Measurements from ENCODE around the gene DNHD1. TPM values are rescaled to one million over a fixed set of nuclear protein-coding genes. Genes with fewer than 3 reads are reported as not detected.

DNHD1 gene
- total RNA-seq, 4 donors from 2014 or later: 17.2 to 27.3 (median 21.0) TPM

- H3K9me3 ChIP-seq: no peaks in the 10 kb centered on the region
- WGBS, 2 donors: 49 to 61% methylated on average over 7 of the region's 7 CpGs
- H3K27ac ChIP-seq: peak overlapping the region; percentile 88 to 99 (median 96)
- H3K36me3 ChIP-seq: peaks cover 4 to 42% (median 10%) of the 10 kb centered on the region in 3 donors
- TF ChIP-seq POLR2A (IDR thresholded peaks at IDR 0.05) (no peak), EP300 (IDR thresholded peaks at IDR 0.05) (no peak), CTCF (IDR thresholded peaks at IDR 0.05) (no peak)
- H3K27me3 ChIP-seq: no peaks in the 10 kb centered on the region
- peak in 1 of 2 donors; percentile 3 for DNase-seq (ENCODE audit: low spot score in 2 of 2)
- peaks cover 0 to 69% (median 37%) of the 10 kb centered on the region in 4 donors for H3K4me1 ChIP-seq
- peak overlapping the region; percentile 71 to 92 (median 88) for H3K4me3 ChIP-seq
Measured at GRCh38 chr11:6602096-6602940, 105.2 kb downstream of the DNHD1 start.

GRCh38 chr11:6603287-6604080 is 106.4 kb downstream of the DNHD1 start, which contains the start of the genes ILK and RRP8:
Gene ILK, plus strand, starts transcription at chr11:6603774. Its CDS starts 498 bp downstream, at chr11:6604272.
Gene RRP8, minus strand, starts transcription at chr11:6603616. Its CDS starts 114 bp downstream, at chr11:6603502.
- peak; percentile 82 to 84 for DNase-seq (ENCODE audit: low spot score in 2 of 2)
- peak within 1 kb of the TSS; percentile 71 to 92 (median 88) for H3K4me3 ChIP-seq
- WGBS, 2 donors: 1% methylated on average over 33 to 55 of the region's 72 CpGs
- H3K9me3 ChIP-seq: no peaks in the 10 kb centered on the region
- peak within 1 kb of the TSS; percentile 88 to 99 (median 96) for H3K27ac ChIP-seq
- TF ChIP-seq POLR2A (IDR thresholded peaks at IDR 0.05) (peak; percentile 68 to 91), EP300 (IDR thresholded peaks at IDR 0.05) (peak in 1 of 2 donors; percentile 89), CTCF (IDR thresholded peaks at IDR 0.05) (peak in 4 of 5 experiments; percentile 16 to 67 (median 40))
- H3K4me1 ChIP-seq: peaks cover 0 to 74% (median 44%) of the 10 kb centered on the region in 4 donors
- H3K36me3 ChIP-seq: peaks cover 4 to 40% (median 14%) of the 10 kb centered on the region in 3 donors
- no peaks in the 10 kb centered on the region for H3K27me3 ChIP-seq

DNA sequence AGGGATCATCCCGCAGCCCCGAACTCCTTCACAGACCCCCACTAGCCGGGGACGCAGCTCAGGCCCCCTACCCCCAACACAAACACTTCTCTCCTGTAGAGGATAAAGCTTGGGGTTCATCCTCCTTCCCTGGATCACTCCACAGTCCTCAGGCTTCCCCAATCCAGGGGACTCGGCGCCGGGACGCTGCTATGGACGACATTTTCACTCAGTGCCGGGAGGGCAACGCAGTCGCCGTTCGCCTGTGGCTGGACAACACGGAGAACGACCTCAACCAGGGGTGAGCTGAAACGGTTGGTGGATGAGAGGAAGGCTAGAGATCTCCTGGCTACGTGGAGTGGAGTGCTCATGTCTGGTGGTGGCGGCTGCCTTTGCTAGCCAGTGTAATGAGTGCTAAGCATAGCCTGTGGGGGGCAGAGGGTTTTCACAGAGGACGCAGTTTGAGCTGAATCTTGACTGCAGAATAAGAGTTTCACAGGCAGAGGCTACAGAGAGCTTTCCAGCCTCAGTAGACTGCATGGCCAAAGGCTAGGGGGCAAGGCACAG is 107.1 kb downstream of the DNHD1 start:
- peak; percentile 38 to 54 for DNase-seq (ENCODE audit: low spot score in 2 of 2)
- 0% methylated on average over 20 of the region's 20 CpGs for WGBS, 2 donors

GRCh38 chr11:6604790-6605189 is 107.7 kb downstream of the DNHD1 start:
- TF ChIP-seq CTCF (IDR thresholded peaks at IDR 0.05) (no peak), EP300 (IDR thresholded peaks at IDR 0.05) (no peak), POLR2A (IDR thresholded peaks at IDR 0.05) (no peak)
- peak overlapping the region; percentile 71 to 92 (median 88) for H3K4me3 ChIP-seq
- H3K27ac ChIP-seq: peak overlapping the region; percentile 88 to 99 (median 96)
- WGBS, 2 donors: 2 to 7% methylated on average over 3 of the region's 3 CpGs
- peak in 1 of 2 donors; percentile 2 for DNase-seq (ENCODE audit: low spot score in 2 of 2)
- peaks cover 0 to 83% (median 44%) of the 10 kb centered on the region in 4 donors for H3K4me1 ChIP-seq
- no peaks in the 10 kb centered on the region for H3K9me3 ChIP-seq
- H3K36me3 ChIP-seq: peaks cover 11 to 40% (median 27%) of the 10 kb centered on the region in 3 donors
- H3K27me3 ChIP-seq: no peaks in the 10 kb centered on the region

More for the DNA sequence above, 107.1 kb downstream of the DNHD1 start:
- Histone ChIP-seq H3K4me1 (peaks cover 0 to 80% (median 44%) of the 10 kb centered on the region in 4 donors), H3K27ac (peak overlapping the region; percentile 88 to 99 (median 96)), H3K27me3 (no peaks in the 10 kb centered on the region), H3K36me3 (peaks cover 8 to 40% (median 21%) of the 10 kb centered on the region in 3 donors), H3K4me3 (peak overlapping the region; percentile 71 to 92 (median 88)), H3K9me3 (no peaks in the 10 kb centered on the region)
- TF ChIP-seq CTCF (IDR thresholded peaks at IDR 0.05) (peak in 2 of 5 experiments; percentile 13 to 27), POLR2A (IDR thresholded peaks at IDR 0.05) (no peak), EP300 (IDR thresholded peaks at IDR 0.05) (peak in 1 of 2 donors; percentile 6)
